Rectal smooth muscle tissue (tissue), 1 donor: ENCODE results near the gene GARS1.

Experiments
- H3K27ac ChIP-seq: one replicate; pipeline ENCODE4 v1.7.0; 2013; ENCODE audit warnings: low read depth, low read length, inconsistent platforms
- H3K27me3 ChIP-seq: one replicate; pipeline ENCODE4 v1.7.0; 2013; ENCODE audit warnings: low read length; ENCODE audit not compliant: control insufficient read depth, insufficient read depth
- H3K36me3 ChIP-seq: one replicate; pipeline ENCODE4 v1.7.0; 2013; ENCODE audit warnings: low read length; ENCODE audit not compliant: control insufficient read depth, insufficient read depth
- H3K4me1 ChIP-seq: one replicate; pipeline ENCODE4 v1.7.0; 2013; ENCODE audit warnings: low read length; ENCODE audit not compliant: control insufficient read depth, insufficient read depth
- H3K4me3 ChIP-seq: one replicate; pipeline ENCODE4 v1.7.0; 2013; ENCODE audit warnings: low read length
- H3K9ac ChIP-seq: one replicate; pipeline ENCODE4 v1.7.0; 2013; ENCODE audit warnings: low read length

The GARS1 gene

GRCh38 chr7:30664184-30664885 is 69.7 kb downstream of the GARS1 start:
- no peak overlapping the region for H3K9ac ChIP-seq
- H3K4me3 ChIP-seq, result no peak overlapping the region
- no peaks in the 10 kb centered on the region for H3K4me1 ChIP-seq
- H3K36me3 ChIP-seq, result no peaks in the 10 kb centered on the region
- no peak overlapping the region for H3K27ac ChIP-seq
- H3K27me3 ChIP-seq, result no peaks in the 10 kb centered on the region

- no peaks in the 10 kb centered on the region for H3K27me3 ChIP-seq
- no peaks in the 10 kb centered on the region for H3K4me1 ChIP-seq
- H3K36me3 ChIP-seq, result no peaks in the 10 kb centered on the region
- no peak overlapping the region for H3K9ac ChIP-seq
- H3K27ac ChIP-seq, result no peak overlapping the region
- H3K4me3 ChIP-seq, result no peak overlapping the region
Observed at GRCh38 chr7:30665043-30665442, 70.4 kb downstream of the GARS1 start.

- no peak overlapping the region for H3K27ac ChIP-seq
- no peak overlapping the region for H3K4me3 ChIP-seq
- no peaks in the 10 kb centered on the region for H3K36me3 ChIP-seq
- no peak overlapping the region for H3K9ac ChIP-seq
- H3K4me1 ChIP-seq, result no peaks in the 10 kb centered on the region
- no peaks in the 10 kb centered on the region for H3K27me3 ChIP-seq
Observed at GRCh38 chr7:30665449-30665848, 70.8 kb downstream of the GARS1 start.

GRCh38 chr7:30667172-30667571 is 72.5 kb downstream of the GARS1 start:
- Histone ChIP-seq H3K4me1 (no peaks in the 10 kb centered on the region), H3K27me3 (no peaks in the 10 kb centered on the region)

DNA sequence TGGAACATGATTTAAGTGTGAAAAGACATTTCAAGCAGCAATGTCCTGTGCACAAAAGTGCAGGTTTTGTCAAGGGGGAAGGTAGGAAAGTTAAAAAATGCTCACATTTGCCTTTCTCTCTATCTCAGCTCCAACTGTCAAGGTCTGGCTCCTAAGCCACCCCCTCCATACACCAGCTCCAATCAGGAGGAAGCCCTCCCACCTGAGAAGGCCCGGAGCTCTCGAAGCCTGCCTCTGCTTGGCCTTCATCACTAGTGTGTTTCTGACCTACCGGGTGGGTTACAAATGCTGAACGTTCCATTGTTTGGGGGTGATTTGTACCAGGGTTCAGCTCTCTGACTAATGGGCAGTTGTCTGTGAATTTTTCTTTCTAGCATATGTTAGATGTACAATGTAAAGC is 73.4 kb downstream of the GARS1 start:
- Histone ChIP-seq H3K36me3 (no peaks in the 10 kb centered on the region), H3K27ac (no peak overlapping the region), H3K4me1 (no peaks in the 10 kb centered on the region), H3K27me3 (no peaks in the 10 kb centered on the region), H3K4me3 (no peak overlapping the region), H3K9ac (no peak overlapping the region)

More at GRCh38 chr7:30667172-30667571, 72.5 kb downstream of the GARS1 start:
- H3K27ac ChIP-seq, result no peak overlapping the region
- H3K9ac ChIP-seq, result no peak overlapping the region
- no peaks in the 10 kb centered on the region for H3K36me3 ChIP-seq
- H3K4me3 ChIP-seq, result no peak overlapping the region

- no peaks in the 10 kb centered on the region for H3K4me1 ChIP-seq
- no peaks in the 10 kb centered on the region for H3K36me3 ChIP-seq
- H3K27ac ChIP-seq, result no peak overlapping the region
- no peak overlapping the region for H3K4me3 ChIP-seq
- no peak overlapping the region for H3K9ac ChIP-seq
- peaks cover 1% of the 10 kb centered on the region for H3K27me3 ChIP-seq
Observed at GRCh38 chr7:30671793-30672465, 77.3 kb downstream of the GARS1 start.

GRCh38 chr7:30674420-30674819 is 79.7 kb downstream of the GARS1 start:
- H3K27me3 ChIP-seq, result peaks cover 2% of the 10 kb centered on the region
- no peaks in the 10 kb centered on the region for H3K36me3 ChIP-seq
- H3K9ac ChIP-seq, result no peak overlapping the region
- H3K27ac ChIP-seq, result no peak overlapping the region
- no peak overlapping the region for H3K4me3 ChIP-seq
- no peaks in the 10 kb centered on the region for H3K4me1 ChIP-seq

GRCh38 chr7:30674876-30675275 is 80.2 kb downstream of the GARS1 start:
- H3K27me3 ChIP-seq, result peaks cover 4% of the 10 kb centered on the region
- no peak overlapping the region for H3K9ac ChIP-seq
- H3K27ac ChIP-seq, result no peak overlapping the region
- no peak overlapping the region for H3K4me3 ChIP-seq
- no peaks in the 10 kb centered on the region for H3K36me3 ChIP-seq
- H3K4me1 ChIP-seq, result no peaks in the 10 kb centered on the region

DNA sequence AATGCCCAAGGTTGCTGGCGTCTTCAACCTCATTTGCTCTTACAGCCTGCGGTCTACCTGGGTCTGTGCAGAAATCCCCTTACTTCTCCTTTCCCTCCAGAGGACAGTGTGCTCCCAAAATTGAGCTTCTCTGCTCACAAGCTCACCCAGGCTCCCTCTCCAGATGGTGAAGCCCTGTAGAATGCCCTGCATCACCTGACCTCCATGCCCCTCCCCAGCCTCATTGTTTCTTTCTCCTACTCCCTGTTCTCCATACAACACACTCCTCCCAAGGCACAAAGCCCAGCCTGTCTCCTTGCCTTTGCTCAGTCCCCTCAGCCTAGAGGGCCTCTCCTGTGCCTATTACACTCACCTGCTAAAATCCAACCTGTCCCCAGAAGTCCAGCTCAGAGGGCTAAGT is 84.1 kb downstream of the GARS1 start:
- Histone ChIP-seq H3K9ac (no peak overlapping the region), H3K27me3 (peaks cover 22% of the 10 kb centered on the region), H3K36me3 (no peaks in the 10 kb centered on the region), H3K4me1 (peaks cover 3% of the 10 kb centered on the region), H3K27ac (no peak overlapping the region), H3K4me3 (no peak overlapping the region)

DNA sequence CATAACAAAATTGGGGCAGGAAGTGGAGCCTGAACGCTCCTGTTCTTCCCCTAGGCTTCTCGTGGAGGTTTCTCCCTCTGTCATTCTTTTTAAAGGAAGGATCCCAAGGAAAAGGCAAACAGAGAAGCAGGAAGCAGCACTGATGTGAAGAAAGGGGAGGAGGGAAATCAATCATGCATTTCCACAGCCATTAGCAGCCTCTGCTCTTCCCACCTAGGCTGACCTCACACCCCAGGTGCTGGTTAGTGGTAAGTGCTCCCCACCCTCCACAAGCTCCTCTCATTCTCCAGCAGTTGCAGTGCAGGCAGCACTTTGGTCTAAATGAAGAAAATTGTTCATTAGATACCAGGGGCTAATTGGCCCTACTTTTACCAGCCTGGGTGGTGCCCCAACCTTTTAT is 85.0 kb downstream of the GARS1 start:
- Histone ChIP-seq H3K27me3 (peaks cover 28% of the 10 kb centered on the region), H3K4me1 (peaks cover 3% of the 10 kb centered on the region), H3K36me3 (no peaks in the 10 kb centered on the region)

GRCh38 chr7:30681331-30681797 is 86.7 kb downstream of the GARS1 start:
- Histone ChIP-seq H3K27ac (no peak overlapping the region), H3K36me3 (no peaks in the 10 kb centered on the region), H3K27me3 (peaks cover 31% of the 10 kb centered on the region), H3K9ac (no peak overlapping the region), H3K4me1 (peaks cover 3% of the 10 kb centered on the region), H3K4me3 (peak overlapping the region; percentile 50)

More for the DNA sequence above, 85.0 kb downstream of the GARS1 start:
- Histone ChIP-seq H3K4me3 (no peak overlapping the region), H3K27ac (no peak overlapping the region), H3K9ac (no peak overlapping the region)

GRCh38 chr7:30681815-30682211 is 87.1 kb downstream of the GARS1 start:
- Histone ChIP-seq H3K4me1 (peaks cover 3% of the 10 kb centered on the region), H3K36me3 (no peaks in the 10 kb centered on the region), H3K27me3 (peaks cover 31% of the 10 kb centered on the region), H3K4me3 (peak overlapping the region; percentile 50), H3K27ac (no peak overlapping the region), H3K9ac (no peak overlapping the region)
